ENCODE data around the gene SHLD1. TPM values are rescaled to one million over a fixed set of nuclear protein-coding genes. Genes with fewer than 3 reads are reported as not detected.
"Not testable (repeated sequence)": the region's sequence is repeated elsewhere in the genome, so short reads cannot be mapped to it uniquely, and the experiment has no call there.

The SHLD1 gene
- total RNA-seq: 1 to 10 TPM; 4.0 to 6.6 TPM
- 6.7 TPM for polyA plus RNA-seq (2013, experiment 1 of 2)
- 7.5 TPM for polyA plus RNA-seq (2013, experiment 2 of 2)
- long read RNA-seq, experiment 1, partial matches to known transcripts: 1 of 2 reads
- long read RNA-seq, experiment 1, other reads (novel, unspliced or antisense): 0 of 2 reads
- long read RNA-seq, experiment 2, transcript SHLD1-201 (3 exons, 1,154 nt): major isoform, 6 of 10 reads
- long read RNA-seq, experiment 2, partial matches to known transcripts: 0 of 10 reads
- long read RNA-seq, experiment 2, other reads (novel, unspliced or antisense): 4 of 10 reads
- long read RNA-seq, experiment 3, transcript SHLD1-201 (3 exons, 1,154 nt): major isoform, 11 of 13 reads
- long read RNA-seq, experiment 3, partial matches to known transcripts: 1 of 13 reads
- long read RNA-seq, experiment 3, other reads (novel, unspliced or antisense): 0 of 13 reads
- long read RNA-seq, experiment 4, transcript SHLD1-201 (3 exons, 1,154 nt): major isoform, 19 of 20 reads
- long read RNA-seq, experiment 4, partial matches to known transcripts: 0 of 20 reads
- long read RNA-seq, experiment 4, other reads (novel, unspliced or antisense): 0 of 20 reads

- H3K9ac ChIP-seq (ENCODE audit: extremely low read depth, low read length, poor library complexity, severe bottlenecking): peak within 1 kb of the TSS; percentile 84
- peaks cover 21% of the 10 kb centered on the region for H3K4me1 Mint-ChIP-seq
- H3K4me3 Mint-ChIP-seq: peak within 1 kb of the TSS; percentile 75
- TF ChIP-seq CTCF (conservative IDR thresholded peaks at IDR 0.05): no peak
- H3K4me3 ChIP-seq (ENCODE audit: low read length): peak within 1 kb of the TSS; percentile 87
- peaks cover 2% of the 10 kb centered on the region for H3K36me3 Mint-ChIP-seq (ENCODE audit: low read depth)
- H3K9me3 ChIP-seq (ENCODE audit: control insufficient read depth, low read length): no peaks in the 10 kb centered on the region
- H3K27me3 ChIP-seq (ENCODE audit: control insufficient read depth, insufficient read depth, low read length, poor library complexity, severe bottlenecking): no peaks in the 10 kb centered on the region
- H3K9me3 Mint-ChIP-seq: peaks cover 4% of the 10 kb centered on the region
- no peaks in the 10 kb centered on the region for H3K36me3 ChIP-seq (ENCODE audit: control insufficient read depth, insufficient read depth, low read length)
- H3K27ac Mint-ChIP-seq: peak within 1 kb of the TSS; percentile 98
- H3K27ac ChIP-seq (ENCODE audit: low read depth, low read length): peak within 1 kb of the TSS; percentile 73
- 19 to 50% methylated on average over 2 to 24 of the region's 27 CpGs for WGBS, 2 experiments (ENCODE audit: insufficient coverage in 1 of 2, insufficient read length in 1 of 2)
- no peaks in the 10 kb centered on the region for H3K4me1 ChIP-seq (ENCODE audit: control insufficient read depth, insufficient read depth, low read length)
- peak; percentile 93 for DNase-seq
- H3K27me3 Mint-ChIP-seq (ENCODE audit: insufficient read depth): peaks cover 2% of the 10 kb centered on the region
Observed at GRCh38 chr20:5749952-5750779, at the start of gene SHLD1. SHLD1 (plus strand) TSS chr20:5750401; CDS start chr20:5772866, 22,465 bp downstream.

GRCh38 chr20:5702339-5702738, 47.9 kb upstream of the SHLD1 start:
- not testable (repeated sequence) for H3K4me3 Mint-ChIP-seq; H3K27ac ChIP-seq (ENCODE audit: low read depth, low read length); H3K4me1 ChIP-seq (ENCODE audit: control insufficient read depth, insufficient read depth, low read length); H3K36me3 Mint-ChIP-seq (ENCODE audit: low read depth); H3K27ac Mint-ChIP-seq; DNase-seq; H3K4me1 Mint-ChIP-seq; H3K4me3 ChIP-seq (ENCODE audit: low read length); H3K36me3 ChIP-seq (ENCODE audit: control insufficient read depth, insufficient read depth, low read length); H3K9ac ChIP-seq (ENCODE audit: extremely low read depth, low read length, poor library complexity, severe bottlenecking); H3K9me3 ChIP-seq (ENCODE audit: control insufficient read depth, low read length)
- WGBS, 2 experiments (ENCODE audit: insufficient coverage in 1 of 2, insufficient read length in 1 of 2): 79% methylated on average over 2 of the region's 5 CpGs; no CpG with 5 or more reads in 1 of the 2 experiments
- peaks cover 33% of the 10 kb centered on the region for H3K27me3 ChIP-seq (ENCODE audit: control insufficient read depth, insufficient read depth, low read length, poor library complexity, severe bottlenecking)
- peaks cover 42% of the 10 kb centered on the region for H3K27me3 Mint-ChIP-seq (ENCODE audit: insufficient read depth)
- peaks cover 16% of the 10 kb centered on the region for H3K9me3 Mint-ChIP-seq

GRCh38 chr20:5703681-5704101, 46.5 kb upstream of the SHLD1 start:
- 82 to 87% methylated on average over 3 to 5 of the region's 5 CpGs for WGBS, 2 experiments (ENCODE audit: insufficient coverage in 1 of 2, insufficient read length in 1 of 2)
- Histone ChIP-seq H3K27ac (ENCODE audit: low read depth, low read length) (peak overlapping the region; percentile 22), H3K27me3 (ENCODE audit: control insufficient read depth, insufficient read depth, low read length, poor library complexity, severe bottlenecking) (peaks cover 40% of the 10 kb centered on the region), H3K4me1 (ENCODE audit: control insufficient read depth, insufficient read depth, low read length) (peaks cover 5% of the 10 kb centered on the region), H3K9ac (ENCODE audit: extremely low read depth, low read length, poor library complexity, severe bottlenecking) (no peak overlapping the region), H3K36me3 (ENCODE audit: control insufficient read depth, insufficient read depth, low read length) (no peaks in the 10 kb centered on the region), H3K9me3 (ENCODE audit: control insufficient read depth, low read length) (no peaks in the 10 kb centered on the region), H3K4me3 (ENCODE audit: low read length) (no peak overlapping the region)
- Mint-ChIP-seq H3K27me3 (ENCODE audit: insufficient read depth) (peaks cover 46% of the 10 kb centered on the region), H3K4me3 (no peak overlapping the region), H3K36me3 (ENCODE audit: low read depth) (no peaks in the 10 kb centered on the region), H3K9me3 (peaks cover 10% of the 10 kb centered on the region), H3K4me1 (peaks cover 7% of the 10 kb centered on the region), H3K27ac (no peak overlapping the region)
- DNase-seq: no peak
- TF ChIP-seq CTCF (conservative IDR thresholded peaks at IDR 0.05): no peak

Measured in endodermal cell (in vitro differentiated cells).